NB4 (cell line): ENCODE measurements around the gene TIMM22.

Source experiments
- CTCF ChIP-seq: IDR thresholded peaks from one replicate; pipeline ENCODE4 v1.5.1; 2012; ENCODE audit warnings: low read depth, low read length
- MAX ChIP-seq: IDR thresholded peaks from 2 replicates; pipeline ENCODE4 v1.6.1; 2011; ENCODE audit warnings: low read depth, low read length
- MYC ChIP-seq: IDR thresholded peaks from 2 replicates; pipeline ENCODE4 v1.6.1; 2011; ENCODE audit warnings: low read depth, low read length
- POLR2A ChIP-seq: IDR thresholded peaks from 2 replicates; pipeline ENCODE4 v1.6.1; 2011; ENCODE audit warnings: mild to moderate bottlenecking; ENCODE audit not compliant: insufficient read length; ENCODE audit errors: extremely low read depth

GRCh38 chr17:951325-952132, 45.4 kb upstream of the TIMM22 start:
- TF ChIP-seq CTCF = no peak
- TF ChIP-seq POLR2A = no peak
- no peak for TF ChIP-seq MYC
- no peak for TF ChIP-seq MAX
